Parathyroid adenoma (tissue), 2 donors: ENCODE data around the gene MZF1.

Source experiments
- H2AFZ ChIP-seq: fragments of 300-600 bp; sonication (generic); one replicate; pipeline ENCODE4 v1.7.0; 2017; ENCODE audit warnings: antibody characterized with exemption, mild to moderate bottlenecking
- H3K27ac ChIP-seq: fragments of 300-600 bp; sonication (generic); one replicate; pipeline ENCODE4 v1.7.0; 2017
- H3K27me3 ChIP-seq: fragments of 300-600 bp; sonication (generic); one replicate; pipeline ENCODE4 v1.7.0; 2017; ENCODE audit warnings: low read length; ENCODE audit not compliant: control insufficient read depth, insufficient read depth
- H3K36me3 ChIP-seq: fragments of 300-600 bp; sonication (generic); one replicate; pipeline ENCODE4 v1.7.0; 2017; ENCODE audit warnings: low read length; ENCODE audit not compliant: control insufficient read depth, insufficient read depth
- H3K4me1 ChIP-seq: fragments of 300-600 bp; sonication (generic); one replicate; pipeline ENCODE4 v1.7.0; 2017; ENCODE audit warnings: control low read depth
- H3K4me2 ChIP-seq: fragments of 300-600 bp; sonication (generic); one replicate; pipeline ENCODE4 v1.7.0; 2017; ENCODE audit warnings: low read length
- H3K4me3 ChIP-seq: fragments of 300-600 bp; sonication (generic); one replicate; pipeline ENCODE4 v1.7.0; 2017; ENCODE audit warnings: low read depth, low read length
- H3K79me2 ChIP-seq: fragments of 300-600 bp; sonication (generic); one replicate; pipeline ENCODE4 v1.7.0; 2017; ENCODE audit warnings: control low read depth
- H3K9ac ChIP-seq: fragments of 300-600 bp; sonication (generic); one replicate; pipeline ENCODE4 v1.7.0; 2017; ENCODE audit warnings: mild to moderate bottlenecking
- H3K9me3 ChIP-seq: fragments of 300-600 bp; sonication (generic); one replicate; pipeline ENCODE4 v1.7.0; 2017; ENCODE audit warnings: low read length; ENCODE audit not compliant: control insufficient read depth
- TF ChIP-seq, protein P1 (sequence below): fragments of 300-600 bp; sonication (generic); IDR thresholded peaks from one replicate; pipeline ENCODE4 v1.7.0; 2017; ENCODE audit warnings: antibody characterized with exemption, mild to moderate bottlenecking
- donor health status: primary hyperparathyroidism.

The MZF1 gene

GRCh38 chr19:58513694-58514563, 59.2 kb downstream of the MZF1 start:
- Histone ChIP-seq H2AFZ (peak overlapping the region; percentile 79), H3K4me1 (peaks cover 9% of the 10 kb centered on the region), H3K36me3 (no peaks in the 10 kb centered on the region), H3K79me2 (peaks cover 36% of the 10 kb centered on the region), H3K4me3 (peak overlapping the region; percentile 42), H3K4me2 (peak overlapping the region; percentile 69), H3K27ac (peak overlapping the region; percentile 65), H3K27me3 (no peaks in the 10 kb centered on the region), H3K9ac (no peak overlapping the region), H3K9me3 (no peaks in the 10 kb centered on the region)
- TF ChIP-seq, protein P1, sequence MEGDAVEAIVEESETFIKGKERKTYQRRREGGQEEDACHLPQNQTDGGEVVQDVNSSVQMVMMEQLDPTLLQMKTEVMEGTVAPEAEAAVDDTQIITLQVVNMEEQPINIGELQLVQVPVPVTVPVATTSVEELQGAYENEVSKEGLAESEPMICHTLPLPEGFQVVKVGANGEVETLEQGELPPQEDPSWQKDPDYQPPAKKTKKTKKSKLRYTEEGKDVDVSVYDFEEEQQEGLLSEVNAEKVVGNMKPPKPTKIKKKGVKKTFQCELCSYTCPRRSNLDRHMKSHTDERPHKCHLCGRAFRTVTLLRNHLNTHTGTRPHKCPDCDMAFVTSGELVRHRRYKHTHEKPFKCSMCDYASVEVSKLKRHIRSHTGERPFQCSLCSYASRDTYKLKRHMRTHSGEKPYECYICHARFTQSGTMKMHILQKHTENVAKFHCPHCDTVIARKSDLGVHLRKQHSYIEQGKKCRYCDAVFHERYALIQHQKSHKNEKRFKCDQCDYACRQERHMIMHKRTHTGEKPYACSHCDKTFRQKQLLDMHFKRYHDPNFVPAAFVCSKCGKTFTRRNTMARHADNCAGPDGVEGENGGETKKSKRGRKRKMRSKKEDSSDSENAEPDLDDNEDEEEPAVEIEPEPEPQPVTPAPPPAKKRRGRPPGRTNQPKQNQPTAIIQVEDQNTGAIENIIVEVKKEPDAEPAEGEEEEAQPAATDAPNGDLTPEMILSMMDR: peak; percentile 93

- Histone ChIP-seq H3K4me2 (peak overlapping the region; percentile 69), H3K36me3 (no peaks in the 10 kb centered on the region), H3K27ac (peak overlapping the region; percentile 65), H3K79me2 (peaks cover 35% of the 10 kb centered on the region), H3K9ac (no peak overlapping the region), H2AFZ (peak overlapping the region; percentile 79), H3K27me3 (no peaks in the 10 kb centered on the region), H3K4me1 (peaks cover 8% of the 10 kb centered on the region), H3K9me3 (no peaks in the 10 kb centered on the region), H3K4me3 (no peak overlapping the region)
- TF ChIP-seq, protein P1: no peak
Measured at GRCh38 chr19:58513213-58513693, 59.9 kb downstream of the MZF1 start.
